Stimulated activated CD8-positive, alpha-beta memory T cell treated with anti-CD3 and anti-CD28 coated beads, Interleukin-12 subunit alpha, Interleukin-12 subunit beta, amount 100 ng/mL, for 24 hours (primary cell): ENCODE results near the gene POU4F1.

Experiments used
- DNase-seq: peaks from one replicate; pipeline ENCODE4 v3.0.0-alpha.2; 2020; ENCODE audit errors: extremely low read depth

POU4F1 gene

GRCh38 chr13:78607409-78608251 lies 4.3 kb upstream of the POU4F1 start:
- no peak for DNase-seq

- no peak for DNase-seq
Observed at GRCh38 chr13:78606471-78607408, 3.4 kb upstream of the POU4F1 start.

GRCh38 chr13:78604782-78605611 lies 1.6 kb upstream of the POU4F1 start:
- no peak for DNase-seq

GRCh38 chr13:78602561-78603239 lies 652 bp downstream of the POU4F1 start:
- DNase-seq: no peak

GRCh38 chr13:78601874-78602560 lies 1.3 kb downstream of the POU4F1 start:
- DNase-seq: no peak

- no peak for DNase-seq
Observed at GRCh38 chr13:78601124-78601873, 2.1 kb downstream of the POU4F1 start.

GRCh38 chr13:78600280-78600883 lies 3.0 kb downstream of the POU4F1 start:
- no peak for DNase-seq

- no peak for DNase-seq
Observed at GRCh38 chr13:78599645-78600279, 3.6 kb downstream of the POU4F1 start.

- no peak for DNase-seq
Observed at GRCh38 chr13:78598966-78599644, 4.2 kb downstream of the POU4F1 start.

- DNase-seq: no peak
Observed at GRCh38 chr13:78598116-78598781, 5.1 kb downstream of the POU4F1 start.

- DNase-seq: no peak
Observed at GRCh38 chr13:78597602-78597932, 5.8 kb downstream of the POU4F1 start.

- no peak for DNase-seq
Observed at GRCh38 chr13:78596736-78597601, 6.4 kb downstream of the POU4F1 start.

GRCh38 chr13:78596399-78596735 lies 7.0 kb downstream of the POU4F1 start:
- DNase-seq: no peak

GRCh38 chr13:78595495-78596398 lies 7.6 kb downstream of the POU4F1 start:
- DNase-seq: no peak

GRCh38 chr13:78594456-78594975 lies 8.8 kb downstream of the POU4F1 start:
- no peak for DNase-seq
